Testis (tissue), 3 donors: ENCODE data around the gene RYR3. TPM values are rescaled to one million over a fixed set of nuclear protein-coding genes. Genes with fewer than 3 reads are reported as not detected.

Experiments used
- DNase-seq: peaks from one replicate; pipeline ENCODE4 v3.0.0-alpha.2; 2019
- H3K27ac ChIP-seq, 2 donors: fragments of 200-600 bp; sonication (generic); one replicate each; pipeline ENCODE4 v1.5.1; 2019
- H3K27me3 ChIP-seq: fragments of 200-600 bp; sonication (generic); one replicate; pipeline ENCODE4 v1.5.1; 2019
- H3K36me3 ChIP-seq: fragments of 200-600 bp; sonication (generic); one replicate; pipeline ENCODE4 v1.5.1; 2017; ENCODE audit warnings: low read depth; ENCODE audit errors: missing control alignments
- H3K4me1 ChIP-seq: fragments of 200-600 bp; sonication (generic); one replicate; pipeline ENCODE4 v1.5.1; 2019
- H3K4me3 ChIP-seq, 2 donors: fragments of 200-600 bp; sonication (generic); one replicate each; pipeline ENCODE4 v1.5.1; 2017 to 2019
- H3K9me3 ChIP-seq: fragments of 200-600 bp; sonication (generic); one replicate; pipeline ENCODE4 v1.5.1; 2017
- POLR2A ChIP-seq: fragments of 450-650 bp; IDR thresholded peaks from one replicate; pipeline ENCODE4 v1.6.1; 2017; ENCODE audit warnings: antibody characterized with exemption, mild to moderate bottlenecking, moderate library complexity
- WGBS, 2 donors: methylation state at CpG; one replicate each; pipeline ENCODE4 v1.1.5; 2018; 5-methylcytosine and 5-hydroxymethylcytosine counted together
- intact Hi-C: fragments of 100-400 bp; cut with DNase I; formaldehyde crosslinking; loops from one replicate; pipeline ENCODE4 v1.15.1; 2023; ENCODE audit warnings: low total_unique reads
- polyA plus RNA-seq: library from polyadenylated mRNA; stranded (reverse); fragments of 350-450 nt; fragmentation: Illumina TruSeq; extraction: RNeasy Lipid Tissue Mini Kit (QIAGEN cat#74804); gene quantifications from one replicate; pipeline ENCODE4 v1.2.3, GENCODE V29; 2014; ENCODE audit warnings: low read depth, low replicate concordance; ENCODE audit not compliant: insufficient read depth
- total RNA-seq, 2 donors: library from RNA; depleted of rRNA; stranded (reverse); fragments of >200 nt; gene quantifications; one replicate each; pipeline ENCODE4 v1.2.3, GENCODE V29; 2016
- TF ChIP-seq, protein P1 (sequence below), 3 experiments: fragments of 450-650 bp in 2 of 3; fragments of 200-600 bp in 1 of 3; sonication (generic) in 1 of 3; IDR thresholded peaks; one replicate each; pipeline ENCODE4 v1.5.1; 2016 to 2019; ENCODE audit warnings: antibody characterized with exemption in 3 of 3, mild to moderate bottlenecking in 2 of 3, moderate library complexity in 1 of 3

The RYR3 gene
- total and polyA plus RNA-seq, 3 donors from 2014 or later = 4.3 to 7.6 (median 4.4) TPM

DNA sequence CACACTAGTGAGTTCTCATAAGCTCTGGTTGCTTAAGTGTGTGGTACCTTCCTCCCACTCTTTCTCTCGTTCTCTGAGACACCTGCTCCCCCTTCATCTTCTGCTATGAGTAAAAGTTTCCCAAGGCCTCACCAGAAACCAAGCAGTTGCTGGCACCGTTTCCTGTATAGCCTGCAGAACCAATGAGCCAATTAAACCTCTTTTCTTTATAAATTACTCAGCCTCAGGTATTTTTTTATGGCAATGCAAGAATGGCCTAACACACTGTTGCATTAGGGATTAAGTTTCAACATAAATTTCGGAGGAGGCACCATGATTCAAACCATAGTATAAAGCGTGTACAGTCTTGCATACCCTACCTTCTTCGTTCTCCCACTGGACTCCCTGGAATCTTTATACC is 405.3 kb downstream of the RYR3 start:
- TF ChIP-seq, protein P1, sequence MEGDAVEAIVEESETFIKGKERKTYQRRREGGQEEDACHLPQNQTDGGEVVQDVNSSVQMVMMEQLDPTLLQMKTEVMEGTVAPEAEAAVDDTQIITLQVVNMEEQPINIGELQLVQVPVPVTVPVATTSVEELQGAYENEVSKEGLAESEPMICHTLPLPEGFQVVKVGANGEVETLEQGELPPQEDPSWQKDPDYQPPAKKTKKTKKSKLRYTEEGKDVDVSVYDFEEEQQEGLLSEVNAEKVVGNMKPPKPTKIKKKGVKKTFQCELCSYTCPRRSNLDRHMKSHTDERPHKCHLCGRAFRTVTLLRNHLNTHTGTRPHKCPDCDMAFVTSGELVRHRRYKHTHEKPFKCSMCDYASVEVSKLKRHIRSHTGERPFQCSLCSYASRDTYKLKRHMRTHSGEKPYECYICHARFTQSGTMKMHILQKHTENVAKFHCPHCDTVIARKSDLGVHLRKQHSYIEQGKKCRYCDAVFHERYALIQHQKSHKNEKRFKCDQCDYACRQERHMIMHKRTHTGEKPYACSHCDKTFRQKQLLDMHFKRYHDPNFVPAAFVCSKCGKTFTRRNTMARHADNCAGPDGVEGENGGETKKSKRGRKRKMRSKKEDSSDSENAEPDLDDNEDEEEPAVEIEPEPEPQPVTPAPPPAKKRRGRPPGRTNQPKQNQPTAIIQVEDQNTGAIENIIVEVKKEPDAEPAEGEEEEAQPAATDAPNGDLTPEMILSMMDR (IDR thresholded peaks at IDR 0.05) = no peak
- TF ChIP-seq POLR2A = no peak
- no peak for DNase-seq
- Histone ChIP-seq H3K4me3 (no peak overlapping the region), H3K4me1 (no peaks in the 10 kb centered on the region), H3K36me3 (no peaks in the 10 kb centered on the region), H3K27me3 (no peaks in the 10 kb centered on the region), H3K9me3 (no peaks in the 10 kb centered on the region), H3K27ac (no peak overlapping the region)
- 90 to 94% methylated on average over 5 of the region's 5 CpGs for WGBS, 2 donors
- intact Hi-C loops = no loop called here

DNA sequence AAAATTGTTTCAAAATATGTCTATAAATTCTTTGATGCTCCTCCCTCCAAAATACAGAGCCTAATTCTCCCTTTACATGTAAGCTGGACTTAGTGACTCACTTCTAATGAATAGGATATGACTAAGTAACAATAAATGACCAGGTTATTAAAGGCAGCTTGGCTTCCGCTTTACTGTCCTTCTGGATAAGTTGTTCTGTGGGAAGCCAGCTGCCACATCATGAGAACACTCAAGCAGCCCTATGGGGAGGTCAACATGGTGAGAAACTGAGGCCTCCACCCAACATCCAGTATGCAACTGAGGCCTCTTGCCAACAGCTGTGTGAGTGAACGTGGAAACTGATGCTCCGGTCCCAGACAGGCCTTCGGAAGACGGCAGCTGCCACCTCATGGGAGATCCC is 410.2 kb downstream of the RYR3 start:
- intact Hi-C loops = no loop called here
- Histone ChIP-seq H3K4me3 (no peak overlapping the region), H3K27ac (no peak overlapping the region), H3K36me3 (no peaks in the 10 kb centered on the region), H3K9me3 (no peaks in the 10 kb centered on the region), H3K4me1 (no peaks in the 10 kb centered on the region), H3K27me3 (no peaks in the 10 kb centered on the region)
- TF ChIP-seq, protein P1 (IDR thresholded peaks at IDR 0.05) = no peak
- no peak for TF ChIP-seq POLR2A
- no peak for DNase-seq
- WGBS, 2 donors = 95 to 100% methylated on average over 5 of the region's 5 CpGs

DNA sequence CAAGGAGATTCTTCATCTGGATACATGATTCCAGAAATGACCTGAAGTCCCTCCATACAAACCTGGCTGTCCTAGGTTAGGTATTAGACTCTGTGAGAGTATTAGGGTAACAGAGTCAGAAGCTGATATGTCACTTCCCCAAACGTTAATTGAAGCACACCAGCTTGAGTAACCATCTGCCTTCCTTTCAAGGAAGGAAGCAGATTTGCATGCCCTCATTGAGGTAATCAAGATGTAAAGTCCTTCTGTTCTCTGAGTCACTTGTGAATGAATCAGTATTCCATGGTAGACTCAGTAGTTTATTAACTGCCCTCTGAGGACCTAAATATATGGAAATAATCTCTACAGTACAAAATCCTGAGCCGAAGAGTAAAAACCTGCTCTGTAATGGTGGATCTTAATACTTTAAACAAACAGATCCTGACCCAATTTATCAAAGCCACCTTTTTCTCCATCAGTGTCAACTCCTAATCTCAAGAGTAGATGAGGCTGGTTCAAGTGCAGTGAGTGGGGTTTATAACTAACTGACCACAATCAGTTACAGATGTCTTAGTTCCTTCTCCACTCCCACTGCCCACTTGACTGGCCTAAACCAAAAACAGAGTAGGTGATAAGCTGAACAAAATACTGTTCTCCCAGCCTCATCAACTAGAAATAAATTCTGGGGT is 411.4 kb downstream of the RYR3 start:
- DNase-seq = no peak
- Histone ChIP-seq H3K4me1 (no peaks in the 10 kb centered on the region), H3K9me3 (no peaks in the 10 kb centered on the region), H3K36me3 (no peaks in the 10 kb centered on the region), H3K27ac (no peak overlapping the region), H3K27me3 (no peaks in the 10 kb centered on the region), H3K4me3 (no peak overlapping the region)
- TF ChIP-seq, protein P1 (IDR thresholded peaks at IDR 0.05) = no peak
- TF ChIP-seq POLR2A = no peak
- 65 to 75% methylated on average over 2 of the region's 2 CpGs for WGBS, 2 donors
- intact Hi-C loops = no loop called here

DNA sequence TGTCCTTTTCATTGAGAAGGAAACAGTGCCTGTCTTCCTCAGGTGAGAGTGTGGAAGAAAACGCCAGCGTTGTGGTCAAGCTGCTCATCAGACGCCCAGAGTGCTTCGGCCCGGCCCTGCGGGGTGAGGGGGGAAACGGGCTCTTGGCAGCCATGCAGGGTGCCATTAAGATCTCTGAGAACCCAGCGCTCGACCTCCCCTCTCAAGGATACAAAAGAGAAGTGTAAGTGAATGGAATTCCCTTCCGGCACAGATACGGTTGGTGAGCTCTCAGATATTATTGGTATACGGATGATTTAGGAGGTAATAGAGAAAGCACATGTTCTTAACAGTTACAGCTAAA is 411.9 kb downstream of the RYR3 start:
- no peak overlapping the region for H3K4me3 ChIP-seq
- no peak for DNase-seq
- no peaks in the 10 kb centered on the region for H3K36me3 ChIP-seq
- H3K27me3 ChIP-seq = no peaks in the 10 kb centered on the region
- TF ChIP-seq, protein P1 (IDR thresholded peaks at IDR 0.05) = no peak
- TF ChIP-seq POLR2A = no peak
- intact Hi-C loops = no loop called here
- no peak overlapping the region for H3K27ac ChIP-seq
- H3K4me1 ChIP-seq = no peaks in the 10 kb centered on the region
- no peaks in the 10 kb centered on the region for H3K9me3 ChIP-seq
- 93% methylated on average over 12 of the region's 12 CpGs for WGBS, 2 donors

DNA sequence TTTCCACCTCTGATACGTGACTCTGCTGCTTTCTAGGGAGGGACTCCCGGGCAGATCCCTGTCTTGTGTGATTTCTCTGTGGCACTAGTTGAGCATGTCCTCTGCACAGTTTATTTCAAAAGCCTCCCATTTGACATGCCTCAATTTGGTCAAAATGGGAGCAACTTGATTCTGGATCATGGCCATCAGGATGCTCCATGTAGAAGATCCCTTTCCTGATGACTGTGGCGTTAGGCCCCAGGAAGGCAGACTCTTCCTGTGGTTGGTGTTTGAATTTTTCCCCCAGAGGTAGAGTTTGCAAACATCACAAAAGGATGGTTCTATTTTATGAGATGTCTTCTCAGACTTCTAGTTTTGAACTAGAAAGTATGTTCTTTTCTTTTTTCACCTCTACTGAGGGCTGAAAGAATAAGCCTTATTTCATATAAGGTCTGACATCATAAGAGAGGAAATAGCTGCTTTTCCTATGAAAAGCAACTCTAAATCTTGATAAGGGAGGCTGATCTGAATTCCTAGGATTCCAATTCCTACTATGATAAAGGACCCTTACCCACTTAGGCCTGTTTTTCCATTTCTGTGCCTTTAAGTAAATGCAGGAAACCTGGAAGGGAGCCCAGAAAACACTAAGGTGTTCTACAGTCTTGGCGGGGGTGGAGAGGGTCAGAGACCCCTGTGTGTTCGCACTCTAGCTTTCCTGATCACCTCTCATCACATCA is 413.7 kb downstream of the RYR3 start:
- DNase-seq = no peak
- Histone ChIP-seq H3K4me3 (no peak overlapping the region), H3K36me3 (no peaks in the 10 kb centered on the region), H3K27ac (no peak overlapping the region), H3K9me3 (no peaks in the 10 kb centered on the region), H3K27me3 (no peaks in the 10 kb centered on the region), H3K4me1 (no peaks in the 10 kb centered on the region)
- intact Hi-C loops = no loop called here
- 68 to 79% methylated on average over 5 of the region's 5 CpGs for WGBS, 2 donors
- no peak for TF ChIP-seq POLR2A
- TF ChIP-seq, protein P1 (IDR thresholded peaks at IDR 0.05) = no peak
